HL-60 (cell line): ENCODE results near the gene AGL.

Experiments used
- DNase-seq, 2 experiments: peaks; one replicate each; pipeline ENCODE4 v3.0.0-alpha.2; 2010 to 2020; ENCODE audit warnings: low read depth in 1 of 2, low spot score in 1 of 2
- H3K27ac ChIP-seq: fragments of 250-450 bp; sonication (Bioruptor Pico); replicated peaks from 2 replicates; pipeline ENCODE4 v1.5.1; 2020; ENCODE audit warnings: mild to moderate bottlenecking, moderate library complexity
- H3K27me3 ChIP-seq: fragments of 250-450 bp; sonication (Bioruptor Pico); 2 replicates; pipeline ENCODE4 v1.5.1; 2021; ENCODE audit warnings: mild to moderate bottlenecking, moderate library complexity; ENCODE audit not compliant: insufficient read depth, poor library complexity, severe bottlenecking
- H3K4me3 ChIP-seq: replicated peaks from 2 replicates; pipeline ENCODE4 v1.5.1; 2011; ENCODE audit warnings: mild to moderate bottlenecking, control low read depth, low read length; ENCODE audit not compliant: insufficient read depth
- CTCF ChIP-seq: IDR thresholded peaks from one replicate; pipeline ENCODE4 v1.5.1; 2011; ENCODE audit warnings: low read length, control low read depth, inconsistent platforms; ENCODE audit not compliant: insufficient read depth
- GABPA ChIP-seq: IDR thresholded peaks from 2 replicates; pipeline ENCODE4 v1.6.1; 2012; ENCODE audit warnings: low read depth
- POLR2AphosphoS5 ChIP-seq: IDR thresholded peaks from 2 replicates; pipeline ENCODE4 v1.6.1; 2012; ENCODE audit warnings: low read depth
- SPI1 ChIP-seq: IDR thresholded peaks from 2 replicates; pipeline ENCODE4 v1.6.1; 2012; ENCODE audit warnings: low read depth, mild to moderate bottlenecking, borderline replicate concordance
- TF ChIP-seq, protein P1 (sequence below): IDR thresholded peaks from 2 replicates; pipeline ENCODE4 v1.6.1; 2012; ENCODE audit warnings: low read depth; ENCODE audit not compliant: insufficient replicate concordance

The AGL gene

GRCh38 chr1:99917214-99917613, 67.1 kb downstream of the AGL start:
- TF ChIP-seq SPI1 (no peak), CTCF (no peak)
- TF ChIP-seq, protein P1, sequence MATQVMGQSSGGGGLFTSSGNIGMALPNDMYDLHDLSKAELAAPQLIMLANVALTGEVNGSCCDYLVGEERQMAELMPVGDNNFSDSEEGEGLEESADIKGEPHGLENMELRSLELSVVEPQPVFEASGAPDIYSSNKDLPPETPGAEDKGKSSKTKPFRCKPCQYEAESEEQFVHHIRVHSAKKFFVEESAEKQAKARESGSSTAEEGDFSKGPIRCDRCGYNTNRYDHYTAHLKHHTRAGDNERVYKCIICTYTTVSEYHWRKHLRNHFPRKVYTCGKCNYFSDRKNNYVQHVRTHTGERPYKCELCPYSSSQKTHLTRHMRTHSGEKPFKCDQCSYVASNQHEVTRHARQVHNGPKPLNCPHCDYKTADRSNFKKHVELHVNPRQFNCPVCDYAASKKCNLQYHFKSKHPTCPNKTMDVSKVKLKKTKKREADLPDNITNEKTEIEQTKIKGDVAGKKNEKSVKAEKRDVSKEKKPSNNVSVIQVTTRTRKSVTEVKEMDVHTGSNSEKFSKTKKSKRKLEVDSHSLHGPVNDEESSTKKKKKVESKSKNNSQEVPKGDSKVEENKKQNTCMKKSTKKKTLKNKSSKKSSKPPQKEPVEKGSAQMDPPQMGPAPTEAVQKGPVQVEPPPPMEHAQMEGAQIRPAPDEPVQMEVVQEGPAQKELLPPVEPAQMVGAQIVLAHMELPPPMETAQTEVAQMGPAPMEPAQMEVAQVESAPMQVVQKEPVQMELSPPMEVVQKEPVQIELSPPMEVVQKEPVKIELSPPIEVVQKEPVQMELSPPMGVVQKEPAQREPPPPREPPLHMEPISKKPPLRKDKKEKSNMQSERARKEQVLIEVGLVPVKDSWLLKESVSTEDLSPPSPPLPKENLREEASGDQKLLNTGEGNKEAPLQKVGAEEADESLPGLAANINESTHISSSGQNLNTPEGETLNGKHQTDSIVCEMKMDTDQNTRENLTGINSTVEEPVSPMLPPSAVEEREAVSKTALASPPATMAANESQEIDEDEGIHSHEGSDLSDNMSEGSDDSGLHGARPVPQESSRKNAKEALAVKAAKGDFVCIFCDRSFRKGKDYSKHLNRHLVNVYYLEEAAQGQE: no peak
- no peak overlapping the region for H3K27ac ChIP-seq
- no peak overlapping the region for H3K4me3 ChIP-seq
- DNase-seq: no peak
- H3K27me3 ChIP-seq: no peaks in the 10 kb centered on the region

GRCh38 chr1:99919220-99919619, 69.1 kb downstream of the AGL start:
- H3K27ac ChIP-seq: no peak overlapping the region
- peak; percentile 3 to 76 for DNase-seq
- no peaks in the 10 kb centered on the region for H3K27me3 ChIP-seq
- TF ChIP-seq POLR2AphosphoS5 (no peak), SPI1 (no peak), GABPA (no peak), CTCF (no peak)
- TF ChIP-seq, protein P1: no peak
- no peak overlapping the region for H3K4me3 ChIP-seq

- no peak for TF ChIP-seq CTCF
- TF ChIP-seq POLR2AphosphoS5: no peak
- TF ChIP-seq SPI1: no peak
- TF ChIP-seq, protein P1: no peak
- TF ChIP-seq GABPA: no peak
- H3K4me3 ChIP-seq: no peak overlapping the region
- no peak overlapping the region for H3K27ac ChIP-seq
- no peak for DNase-seq
- H3K27me3 ChIP-seq: no peaks in the 10 kb centered on the region
Measured at GRCh38 chr1:99934801-99935200, 84.6 kb downstream of the AGL start.
